Measurements from ENCODE around the gene RAB39A.

- TF ChIP-seq CTCF (IDR thresholded peaks at IDR 0.05) (peak in 5 of 6 experiments; percentile 13 to 41 (median 33)), POLR2A (IDR thresholded peaks at IDR 0.05) (no peak)
Observed at GRCh38 chr11:107898270-107898669, 30.0 kb upstream of the RAB39A start.

All from adrenal gland (tissue), 5 donors.